HG02759 (cell line): ENCODE data around the gene HS6ST1.

Experiments used
- ATAC-seq: cut with Tn5 transposase; IDR thresholded peaks from one replicate; pipeline ENCODE4 v1.9.1; 2021; ENCODE audit warnings: mild to moderate bottlenecking, moderate library complexity; ENCODE audit not compliant: unreplicated experiment

HS6ST1 gene

GRCh38 chr2:128300151-128301020 lies 18.3 kb downstream of the HS6ST1 start:
- no peak for ATAC-seq

DNA sequence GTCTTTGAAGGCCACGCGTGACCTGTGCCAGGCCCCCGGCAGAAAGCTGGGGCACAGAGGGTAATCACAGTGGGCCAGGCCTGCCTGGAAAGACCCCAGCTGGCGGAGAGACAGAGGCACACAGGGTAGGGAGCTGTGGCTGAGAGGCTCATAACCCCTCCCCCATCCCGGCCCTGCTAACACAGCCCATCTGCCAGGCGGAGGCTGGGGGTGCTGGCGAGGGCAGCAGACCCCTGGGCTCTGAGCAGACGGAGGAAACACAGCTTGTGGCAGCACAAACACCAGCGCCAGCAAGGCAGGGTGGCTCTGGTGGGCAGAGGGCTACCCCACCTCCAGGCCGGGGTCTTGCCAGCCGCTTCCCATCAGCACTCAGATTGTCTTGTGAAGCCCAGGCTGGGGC lies 19.0 kb downstream of the HS6ST1 start:
- ATAC-seq, result no peak

GRCh38 chr2:128298846-128299507 lies 19.7 kb downstream of the HS6ST1 start:
- no peak for ATAC-seq

- no peak for ATAC-seq
Observed at GRCh38 chr2:128298286-128298685, 20.4 kb downstream of the HS6ST1 start.

- no peak for ATAC-seq
Observed at GRCh38 chr2:128293870-128294455, 24.7 kb downstream of the HS6ST1 start.

DNA sequence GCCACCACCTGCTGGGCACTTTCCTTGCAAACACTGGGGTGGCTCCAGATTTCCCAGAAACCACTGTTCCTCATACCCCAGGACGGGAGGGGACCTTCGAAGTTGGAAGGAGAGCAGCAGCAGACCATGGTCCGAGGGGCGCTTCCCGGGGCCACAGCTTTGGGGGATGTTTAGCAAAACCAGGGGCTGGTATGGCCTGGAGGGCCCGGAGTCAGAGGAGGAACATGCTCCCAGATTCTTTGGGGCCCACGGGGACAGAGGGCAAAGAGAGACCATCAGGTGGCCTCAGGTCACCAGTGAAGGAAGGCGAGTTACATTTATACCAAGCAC lies 25.3 kb downstream of the HS6ST1 start:
- ATAC-seq, result no peak

- ATAC-seq, result no peak
Observed at GRCh38 chr2:128292599-128293425, 25.9 kb downstream of the HS6ST1 start.

- ATAC-seq, result no peak
Observed at GRCh38 chr2:128291844-128292598, 26.6 kb downstream of the HS6ST1 start.

GRCh38 chr2:128291161-128291843 lies 27.4 kb downstream of the HS6ST1 start:
- ATAC-seq, result no peak

DNA sequence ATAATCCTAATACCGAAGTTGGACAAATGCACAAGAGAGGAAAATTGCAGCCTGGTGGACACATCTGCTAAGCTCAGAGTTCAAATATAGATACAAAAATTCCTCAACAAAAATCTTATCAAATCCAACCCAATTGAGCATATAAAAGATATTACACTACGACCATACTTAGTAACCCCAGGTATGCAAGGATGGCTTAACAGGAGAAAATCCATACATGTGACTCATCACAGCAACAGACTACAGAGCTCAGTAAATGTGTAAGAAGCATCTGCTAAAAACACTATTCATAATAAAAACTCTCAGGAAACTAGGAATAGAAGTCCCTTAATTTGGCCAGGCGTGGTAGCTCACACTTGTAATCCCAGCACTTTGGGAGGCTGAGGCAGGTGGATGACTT lies 28.3 kb downstream of the HS6ST1 start:
- no peak for ATAC-seq

- ATAC-seq, result no peak
Observed at GRCh38 chr2:128289439-128289838, 29.2 kb downstream of the HS6ST1 start.

DNA sequence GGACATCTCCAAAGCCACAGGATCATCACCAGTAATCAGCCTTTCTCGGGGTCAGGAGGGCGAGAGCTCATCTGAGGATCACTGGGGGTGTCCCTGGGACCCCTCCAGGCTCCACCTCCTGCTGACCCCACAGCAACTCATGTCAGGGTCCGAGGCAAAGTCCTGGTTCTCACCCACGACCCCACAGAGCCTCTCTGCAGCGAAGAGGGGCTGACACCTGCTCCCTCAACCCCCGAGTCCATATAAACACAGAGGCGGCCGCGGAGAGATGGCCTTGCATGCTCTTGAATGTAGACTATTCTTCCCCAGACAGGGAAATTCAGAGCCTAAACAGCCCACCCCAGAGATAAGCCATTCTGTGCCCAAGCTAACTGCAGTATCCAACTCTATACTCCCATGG lies 29.9 kb downstream of the HS6ST1 start:
- ATAC-seq, result no peak

GRCh38 chr2:128287780-128288735 lies 30.6 kb downstream of the HS6ST1 start:
- no peak for ATAC-seq

DNA sequence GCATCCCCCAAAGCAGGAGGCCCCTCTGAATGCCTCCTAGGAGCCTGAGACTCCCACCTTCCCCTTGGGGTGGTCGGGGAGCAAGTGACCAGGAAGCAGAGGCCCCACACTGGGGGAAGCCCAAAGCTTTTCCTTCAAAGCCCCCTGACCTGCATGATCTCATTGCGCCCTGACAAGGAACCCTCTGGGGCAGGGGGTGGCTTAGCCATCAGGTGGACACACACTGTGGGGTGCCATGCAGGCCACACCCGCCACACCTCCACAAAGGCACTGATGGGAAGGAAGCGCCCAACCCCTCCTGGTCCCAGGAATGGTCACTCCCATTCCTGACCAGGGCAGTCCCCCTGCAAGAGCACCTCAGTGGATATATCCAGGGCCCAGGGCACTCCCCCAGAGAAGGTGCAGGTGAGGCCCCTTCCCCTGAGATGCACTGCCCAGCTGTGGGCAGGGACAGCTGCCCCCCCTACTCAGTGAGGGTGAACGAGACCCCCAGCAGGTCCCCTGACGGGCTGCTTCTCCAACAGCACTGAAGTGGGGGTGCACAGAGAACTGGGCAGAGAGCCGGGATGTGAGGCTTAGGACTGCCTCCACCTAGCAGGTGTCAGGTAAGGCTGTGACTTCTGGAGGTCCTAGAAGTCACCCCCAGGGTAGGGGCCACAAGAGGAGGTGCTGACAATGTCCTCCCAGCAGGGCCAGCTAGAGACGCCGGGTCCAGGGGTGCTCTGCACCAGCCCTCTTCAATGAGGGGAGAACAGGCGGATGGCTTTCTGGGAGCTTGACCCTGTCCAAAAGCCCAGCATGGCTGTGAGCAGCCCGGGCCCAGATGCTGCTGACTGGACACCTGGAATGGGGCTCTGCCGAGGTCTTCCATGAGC lies 31.5 kb downstream of the HS6ST1 start:
- ATAC-seq, result no peak

DNA sequence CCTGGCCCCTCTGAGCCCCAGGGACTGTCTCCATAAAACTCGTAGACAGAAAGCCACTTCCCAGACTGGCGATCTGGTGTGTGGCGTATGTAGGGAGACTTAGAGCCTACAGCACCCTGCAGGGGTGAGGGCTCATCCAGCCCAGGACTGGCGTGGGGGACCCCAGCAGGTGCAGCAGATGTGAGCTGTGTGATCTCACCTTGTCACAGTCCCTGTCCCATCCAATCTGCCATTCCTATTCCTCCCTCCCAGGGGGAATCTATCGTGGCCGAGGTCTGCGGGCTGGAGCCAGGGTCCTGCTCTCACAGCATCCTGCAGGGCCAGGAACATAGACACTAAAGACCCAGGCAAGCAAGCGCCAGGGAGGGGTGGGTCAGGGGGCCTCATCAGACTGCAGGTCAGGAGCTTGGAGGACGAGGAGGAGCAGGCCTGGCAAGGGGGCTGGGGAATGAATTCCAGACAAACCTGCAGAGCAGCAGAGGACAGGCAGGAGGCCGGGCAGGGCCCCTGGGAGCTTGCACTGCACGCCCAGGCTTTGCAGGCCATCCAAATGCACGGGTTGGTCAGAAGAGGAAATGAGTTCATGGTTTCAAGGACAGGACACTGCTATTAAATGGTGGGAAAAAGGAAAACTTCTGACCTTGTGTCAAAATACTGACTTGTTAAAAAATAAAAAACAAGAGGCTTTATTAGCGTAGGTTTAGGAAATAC lies 32.5 kb downstream of the HS6ST1 start:
- no peak for ATAC-seq

- no peak for ATAC-seq
Observed at GRCh38 chr2:128285329-128285931, 33.2 kb downstream of the HS6ST1 start.

DNA sequence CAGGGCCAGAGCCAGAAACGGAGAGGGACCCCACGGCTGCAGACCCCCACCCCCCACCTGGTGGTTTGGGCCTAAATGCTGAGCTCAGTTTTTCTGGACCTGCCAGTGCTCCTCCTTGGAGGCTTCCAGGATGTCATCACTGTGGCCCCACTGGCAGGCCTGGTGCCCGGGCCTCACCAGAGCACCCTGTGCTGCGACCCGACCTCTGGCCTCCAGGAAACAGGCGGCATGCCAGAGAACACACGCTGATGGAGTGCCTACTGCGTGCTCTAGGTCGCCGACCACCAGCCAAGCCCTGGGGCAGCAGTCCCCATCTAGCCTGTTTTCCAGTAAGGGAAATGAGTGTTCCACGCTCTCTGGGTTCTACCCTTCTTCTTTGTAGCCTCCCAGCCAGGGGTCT lies 33.8 kb downstream of the HS6ST1 start:
- no peak for ATAC-seq
